ENCODE results near the gene AKAIN1.

AKAIN1 gene

DNA sequence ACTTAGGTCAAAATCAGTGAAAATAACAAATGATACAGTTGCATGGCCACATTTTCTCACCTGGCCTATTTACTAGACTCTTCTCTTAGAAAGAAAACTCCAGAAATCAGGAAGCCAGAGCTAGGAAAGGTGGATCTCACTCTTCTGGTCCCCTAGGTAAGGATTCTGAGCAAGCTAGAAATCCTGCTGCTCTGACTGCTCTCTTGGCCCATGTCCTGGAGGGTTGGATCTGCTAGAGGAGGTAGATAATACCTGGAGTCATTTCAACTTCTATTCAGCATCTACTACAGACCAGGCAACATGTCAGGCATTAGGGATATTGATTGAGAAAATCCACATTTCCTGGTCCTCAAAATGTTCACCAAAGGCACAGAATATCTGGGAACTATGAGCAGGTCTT is 34.9 kb downstream of the AKAIN1 start:
- DNase-seq (ENCODE audit: low read depth in 2 of 3, low spot score in 1 of 3): no peak

GRCh38 chr18:5159080-5159479 is 38.0 kb downstream of the AKAIN1 start:
- DNase-seq (ENCODE audit: low read depth in 2 of 3, low spot score in 1 of 3): no peak

GRCh38 chr18:5158587-5158986 is 38.5 kb downstream of the AKAIN1 start:
- DNase-seq (ENCODE audit: low read depth in 2 of 3, low spot score in 1 of 3): no peak

GRCh38 chr18:5158172-5158571 is 38.9 kb downstream of the AKAIN1 start:
- DNase-seq (ENCODE audit: low read depth in 2 of 3, low spot score in 1 of 3): no peak

DNA sequence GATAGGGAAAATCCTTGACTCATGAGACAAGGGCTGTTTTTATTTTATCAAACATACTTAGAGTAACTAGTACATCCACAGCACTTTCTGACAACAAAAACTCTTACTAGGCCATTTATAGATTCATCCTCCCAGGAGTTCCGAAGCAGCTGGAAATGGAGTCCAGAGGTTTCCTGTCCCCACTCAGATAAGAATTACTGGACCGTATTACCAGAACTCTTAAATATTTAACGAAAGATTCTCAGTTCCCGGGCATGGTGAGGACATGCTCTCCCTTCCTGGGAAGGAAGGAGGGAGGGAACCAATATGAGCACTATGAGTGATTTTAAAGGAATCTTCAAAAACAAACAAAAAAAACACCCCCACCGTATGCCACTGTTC is 41.2 kb downstream of the AKAIN1 start:
- no peak for DNase-seq (ENCODE audit: low read depth in 2 of 3, low spot score in 1 of 3)

DNA sequence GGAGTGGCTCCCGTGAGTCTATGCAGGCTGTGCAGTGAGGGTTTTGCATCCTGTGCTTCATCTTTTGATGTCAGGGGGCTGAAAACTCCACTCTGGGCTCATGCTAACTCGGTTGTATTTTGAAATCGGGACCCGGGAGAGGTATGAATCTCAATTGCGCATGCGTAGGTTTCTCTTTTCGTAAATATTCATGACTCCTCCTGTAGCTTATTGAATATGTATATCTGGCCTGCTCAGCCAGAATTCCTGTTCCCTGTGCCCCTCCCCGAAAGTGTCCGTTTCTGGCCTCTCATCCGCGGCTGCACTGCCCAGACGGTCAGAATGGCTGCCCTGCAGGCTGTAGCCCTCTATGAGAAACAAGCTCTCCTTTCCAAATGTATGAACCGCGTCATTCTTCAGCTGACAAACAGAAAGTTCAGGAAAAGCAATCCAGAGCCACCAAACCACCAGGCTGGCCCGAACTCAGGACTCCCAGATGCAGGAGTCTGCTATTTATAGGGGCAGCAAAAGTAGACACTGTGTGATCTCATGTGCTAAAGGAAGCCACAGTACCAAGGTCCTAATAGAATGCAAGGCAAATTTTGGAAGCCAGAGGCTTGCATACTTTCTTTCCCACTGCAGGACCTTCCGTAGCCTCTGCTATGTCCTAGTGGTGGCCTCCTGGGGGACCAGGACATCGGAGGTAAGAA is 41.7 kb downstream of the AKAIN1 start:
- DNase-seq (ENCODE audit: low read depth in 2 of 3, low spot score in 1 of 3): no peak

DNA sequence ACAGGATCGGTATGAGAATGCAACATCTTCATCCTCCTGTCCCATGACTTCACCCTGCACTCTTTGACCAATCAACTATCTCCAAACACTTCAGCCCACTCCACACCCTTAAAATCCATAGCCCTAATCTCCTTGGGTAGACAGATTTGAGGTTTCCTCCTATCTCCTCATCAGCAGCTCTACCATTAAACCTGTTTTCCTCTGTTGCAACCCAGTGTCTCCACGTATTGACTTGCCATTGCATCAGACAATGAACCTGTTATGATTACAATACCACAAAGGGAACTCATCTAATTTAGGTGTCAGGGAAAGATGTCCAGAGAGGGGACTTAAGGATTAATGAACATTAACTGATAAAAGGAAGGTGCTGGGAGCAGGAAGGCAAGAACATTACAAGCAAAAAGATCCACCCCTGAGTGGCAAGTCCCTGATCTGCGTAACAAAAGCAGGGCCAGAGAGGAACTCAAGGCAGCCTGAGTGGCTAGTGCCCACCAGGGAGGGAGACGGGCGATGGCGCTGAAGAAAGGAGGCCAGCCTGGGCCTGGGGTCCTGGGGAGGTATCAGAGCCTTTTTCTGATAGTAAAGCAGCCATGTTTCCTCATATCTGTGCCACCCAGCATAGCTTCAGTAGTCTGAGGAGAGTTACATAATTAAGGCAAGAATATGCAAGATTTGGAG is 44.6 kb downstream of the AKAIN1 start:
- no peak for DNase-seq (ENCODE audit: low read depth in 2 of 3, low spot score in 1 of 3)

DNA sequence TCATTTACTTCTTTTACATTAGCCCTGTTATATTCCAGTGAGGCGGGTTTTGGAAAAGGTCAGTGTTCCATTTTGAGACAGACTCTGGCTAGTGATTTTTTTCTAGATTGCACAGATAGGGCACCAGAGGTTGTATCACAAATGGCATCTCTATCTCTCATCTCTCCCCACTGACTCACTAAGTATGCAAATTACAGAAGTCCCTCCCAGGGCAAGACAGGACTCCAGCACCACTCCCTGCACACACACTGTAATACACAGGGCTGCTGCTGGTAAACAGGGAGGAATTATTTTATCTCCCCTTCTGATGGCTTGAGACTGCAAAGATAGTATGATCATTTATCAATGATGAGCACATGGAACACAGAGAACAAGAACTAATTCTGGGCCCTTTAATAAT is 46.2 kb downstream of the AKAIN1 start:
- DNase-seq (ENCODE audit: low read depth in 2 of 3, low spot score in 1 of 3): no peak

- no peak for DNase-seq (ENCODE audit: low read depth in 2 of 3, low spot score in 1 of 3)
Observed at GRCh38 chr18:5146093-5146492, 51.0 kb downstream of the AKAIN1 start.

- DNase-seq (ENCODE audit: low read depth in 2 of 3, low spot score in 1 of 3): no peak
Observed at GRCh38 chr18:5145168-5145825, 51.8 kb downstream of the AKAIN1 start.

- no peak for DNase-seq (ENCODE audit: low read depth in 2 of 3, low spot score in 1 of 3)
Observed at GRCh38 chr18:5144629-5145028, 52.4 kb downstream of the AKAIN1 start.

- no peak for DNase-seq (ENCODE audit: low read depth in 2 of 3, low spot score in 1 of 3)
Observed at GRCh38 chr18:5142859-5143258, 54.2 kb downstream of the AKAIN1 start.

GRCh38 chr18:5142131-5142530 is 54.9 kb downstream of the AKAIN1 start:
- no peak for DNase-seq (ENCODE audit: low read depth in 2 of 3, low spot score in 1 of 3)

DNA sequence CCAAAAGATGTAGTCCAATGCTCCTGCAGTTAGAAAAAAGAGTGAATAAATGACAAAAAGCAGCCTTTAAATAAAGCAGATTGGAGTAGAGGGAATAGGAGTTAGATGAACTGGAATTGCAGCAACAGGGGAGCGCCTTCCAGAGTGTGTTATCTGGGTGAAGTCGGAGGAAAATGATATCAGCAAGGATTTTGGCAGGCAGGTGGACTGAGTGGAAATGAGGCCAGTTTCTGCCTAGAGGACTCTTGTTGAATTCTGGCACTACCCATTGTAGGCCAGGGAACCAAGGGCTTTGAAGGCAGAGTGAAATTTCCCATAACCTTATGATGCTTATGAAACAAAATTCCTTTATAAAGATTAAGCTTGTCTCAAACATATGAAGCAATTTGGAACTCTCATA is 59.8 kb downstream of the AKAIN1 start:
- DNase-seq (ENCODE audit: low read depth in 2 of 3, low spot score in 1 of 3): no peak

DNA sequence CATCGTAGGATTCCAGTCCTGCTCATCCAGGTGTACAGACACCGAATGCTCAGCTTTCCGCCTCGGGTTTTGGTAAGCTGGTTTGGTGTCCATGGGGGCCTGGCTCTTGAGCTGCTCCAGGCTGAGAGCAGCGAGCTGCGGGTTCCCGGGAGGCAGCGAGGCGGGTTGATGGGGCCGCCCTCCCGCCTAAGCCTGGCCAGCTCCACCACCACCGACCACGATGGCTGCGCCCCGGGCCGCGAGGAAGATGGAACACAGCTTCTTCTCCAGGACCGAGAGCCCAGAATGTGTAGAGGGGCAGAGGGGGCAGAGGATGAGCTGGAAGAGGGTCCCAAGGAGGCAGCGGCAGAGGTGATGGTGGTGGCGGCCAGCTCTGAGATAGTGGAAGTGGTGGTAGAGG is 64.1 kb downstream of the AKAIN1 start:
- DNase-seq (ENCODE audit: low read depth in 2 of 3, low spot score in 1 of 3): no peak

DNA sequence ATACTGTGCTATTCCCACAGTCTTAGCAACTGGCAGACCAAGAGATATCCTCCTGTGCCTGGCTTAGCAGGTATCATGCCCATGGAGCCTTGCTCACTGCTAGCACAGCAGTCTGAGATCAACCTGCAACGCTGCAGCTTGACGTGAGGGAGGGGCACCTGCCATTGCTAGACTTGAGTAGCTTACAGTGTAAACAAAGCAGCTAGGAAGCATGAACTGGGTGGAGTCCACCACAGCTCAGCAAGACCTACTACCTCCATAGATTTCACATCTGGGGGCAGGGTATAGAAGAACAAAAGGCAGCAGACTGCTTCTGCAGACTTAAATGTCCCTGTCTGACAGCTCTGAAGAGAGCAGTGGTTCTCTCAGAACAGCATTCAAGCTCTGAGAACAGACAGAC is 74.8 kb downstream of the AKAIN1 start:
- no peak for DNase-seq (ENCODE audit: low read depth in 2 of 3, low spot score in 1 of 3)

GRCh38 chr18:5110266-5110665 is 86.8 kb downstream of the AKAIN1 start:
- DNase-seq (ENCODE audit: low read depth in 2 of 3, low spot score in 1 of 3): no peak

DNA sequence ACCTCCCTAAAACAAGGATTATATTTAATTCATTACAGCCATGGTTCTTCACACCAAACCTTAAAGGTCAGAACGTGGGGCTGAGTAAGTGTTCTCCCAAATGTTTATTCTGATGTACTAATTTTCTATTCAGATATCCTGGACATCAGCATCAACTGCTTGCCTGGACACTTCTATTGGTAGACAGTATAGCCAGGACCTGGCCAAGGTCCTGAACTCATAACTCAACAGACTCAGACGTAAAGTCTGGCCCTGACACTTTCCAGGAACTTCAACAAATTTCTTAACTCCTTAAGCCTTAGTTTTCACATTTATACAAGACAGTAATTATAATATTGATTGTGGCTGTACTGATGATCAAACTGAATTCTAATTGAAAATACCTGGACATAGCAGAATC is 89.1 kb downstream of the AKAIN1 start:
- no peak for DNase-seq (ENCODE audit: low read depth in 2 of 3, low spot score in 1 of 3)

- DNase-seq (ENCODE audit: low read depth in 2 of 3, low spot score in 1 of 3): no peak
Observed at GRCh38 chr18:5106730-5107129, 90.3 kb downstream of the AKAIN1 start.

GRCh38 chr18:5104246-5104645 is 92.8 kb downstream of the AKAIN1 start:
- DNase-seq (ENCODE audit: low read depth in 2 of 3, low spot score in 1 of 3): no peak

GRCh38 chr18:5103693-5104092 is 93.4 kb downstream of the AKAIN1 start:
- DNase-seq (ENCODE audit: low read depth in 2 of 3, low spot score in 1 of 3): no peak

GRCh38 chr18:5103286-5103685 is 93.8 kb downstream of the AKAIN1 start:
- DNase-seq (ENCODE audit: low read depth in 2 of 3, low spot score in 1 of 3): no peak
